ENCODE measurements around the gene CCR2. TPM values are rescaled to one million over a fixed set of nuclear protein-coding genes. Genes with fewer than 3 reads are reported as not detected.
A peak's percentile ranks its signal among the peaks of the same experiment; 100 is the strongest.

The CCR2 gene
- total and polyA plus RNA-seq, 2 experiments from 2014 or later, result not detected

DNA sequence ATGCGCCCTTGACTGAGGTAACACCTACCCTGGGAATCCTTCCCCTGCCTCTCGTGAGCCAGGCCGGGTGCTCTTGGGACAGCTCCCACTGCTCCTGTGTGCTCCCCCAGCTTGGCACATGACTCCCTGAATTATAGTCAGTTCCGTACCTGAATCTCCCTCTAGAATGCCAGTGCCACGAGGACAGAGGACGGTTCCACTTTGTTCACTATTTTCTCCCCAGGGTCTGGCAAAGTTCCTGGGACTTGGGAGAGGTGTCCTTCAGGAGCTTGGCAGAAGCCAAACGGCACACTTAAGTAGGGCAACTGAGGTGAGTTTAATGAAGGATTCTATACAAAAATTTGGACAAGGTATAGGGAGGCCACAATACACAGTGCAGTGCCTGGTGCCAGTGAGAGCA lies 43.2 kb downstream of the CCR2 start (continued):
- TF ChIP-seq ZNF462 (CRISPR knock-in tag; IDR thresholded peaks at IDR 0.05), result no peak
- no peak for TF ChIP-seq ZNF331 (CRISPR knock-in tag; IDR thresholded peaks at IDR 0.05; ENCODE audit: low read depth)

DNA sequence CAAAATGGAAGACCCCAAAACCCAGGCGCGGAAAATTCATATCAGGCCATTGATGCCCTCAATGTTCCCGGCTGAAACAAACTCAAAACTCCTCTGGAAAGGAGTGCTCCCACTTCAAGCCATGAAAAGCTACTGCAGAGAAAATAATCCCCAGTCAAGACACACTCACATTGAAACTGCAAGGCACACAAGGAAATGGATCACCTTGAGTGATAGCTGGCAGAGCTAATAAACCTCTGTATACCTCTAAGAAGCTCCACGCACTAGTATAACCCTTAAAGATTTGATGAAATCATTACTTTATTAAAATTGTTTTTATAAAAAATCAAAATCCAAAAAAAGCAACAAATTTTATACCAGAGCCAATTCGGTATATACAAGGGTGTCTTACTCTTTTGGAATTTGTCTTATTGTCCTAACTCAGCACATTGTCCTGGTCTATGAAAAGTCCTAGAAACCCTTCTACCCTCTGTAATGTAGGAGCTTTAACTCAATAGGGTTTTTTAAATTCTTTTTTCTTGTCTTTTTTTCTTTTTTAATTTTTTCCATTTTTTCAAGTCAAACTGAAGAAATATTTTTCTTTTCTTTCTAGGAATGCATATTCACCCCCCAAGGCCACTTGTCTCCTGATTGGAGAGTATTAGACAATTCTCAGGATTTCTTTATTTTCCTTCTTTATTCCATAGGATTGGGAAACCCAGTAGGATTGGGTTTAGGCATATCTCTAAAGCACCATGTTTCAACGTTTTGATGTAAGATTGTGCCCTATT lies 44.5 kb downstream of the CCR2 start:
- H3F3A ChIP-seq (replicated peaks; ENCODE audit: low read depth), result no peaks in the 10 kb centered on the region
- H3K9me2 ChIP-seq (ENCODE audit: insufficient read depth), result peaks cover 10% of the 10 kb centered on the region; the same call in 1 of the 2 replicates
- peak overlapping the region; percentile 38; the same call in 1 of the 2 replicates for H2AFZ ChIP-seq
- H3K27me3 ChIP-seq (ENCODE audit: insufficient read depth), result no peaks in the 10 kb centered on the region
- peaks cover 5% of the 10 kb centered on the region; the same call in 1 of the 2 replicates for H3K4me1 ChIP-seq (ENCODE audit: insufficient read depth)
- H3K79me2 ChIP-seq (replicated peaks; ENCODE audit: insufficient read depth), result no peaks in the 10 kb centered on the region
- Mint-ChIP-seq H3K36me3 (ENCODE audit: low read depth) (no peaks in the 10 kb centered on the region), H3K4me1 (peaks cover 10% of the 10 kb centered on the region), H3K9me3 (no peaks in the 10 kb centered on the region), H3K27me3 (ENCODE audit: insufficient read depth, low read depth, poor library complexity) (peaks cover 5% of the 10 kb centered on the region), H3K4me3 (no peak overlapping the region), H3K27ac (no peak overlapping the region)
- no peaks in the 10 kb centered on the region for H4K20me1 ChIP-seq (replicated peaks; ENCODE audit: insufficient read depth)
- DNase-seq (ENCODE audit: low spot score) (no peak), ATAC-seq (no peak)
- no peaks in the 10 kb centered on the region for H3K36me3 ChIP-seq (ENCODE audit: insufficient read depth)
- H3K27ac ChIP-seq (ENCODE audit: low read depth), result no peak overlapping the region
- no peak overlapping the region for H3K4me3 ChIP-seq
- no peak overlapping the region for H3K4me2 ChIP-seq
- no peak for TF ChIP-seq EZH2 (IDR thresholded peaks at IDR 0.05; ENCODE audit: low read depth, unreplicated experiment)
- no peak for TF ChIP-seq ZNF331 (CRISPR knock-in tag; IDR thresholded peaks at IDR 0.05; ENCODE audit: low read depth)
- no peak for TF ChIP-seq JUNB (IDR thresholded peaks at IDR 0.05; ENCODE audit: unreplicated experiment)
- no peak for TF ChIP-seq ZNF462 (CRISPR knock-in tag; IDR thresholded peaks at IDR 0.05)
- no peak for TF ChIP-seq ZNF114 (CRISPR knock-in tag; IDR thresholded peaks at IDR 0.05)
- TF ChIP-seq ETS1 (IDR thresholded peaks at IDR 0.05), result no peak

Measured in GM23338 (cell line).